Transverse colon (tissue), 4 donors: Measurements from ENCODE around the gene LMNTD2. TPM values are rescaled to one million over a fixed set of nuclear protein-coding genes. Genes with fewer than 3 reads are reported as not detected.

ENCODE experiments used
- DNase-seq: peaks from one replicate; pipeline ENCODE4 v3.0.0-alpha.2; 2019
- H3K27ac ChIP-seq, 4 donors: fragments of 200-600 bp; sonication (generic); 2 replicates each; pipeline ENCODE4 v1.5.1; 2016 to 2018; ENCODE audit warnings: inconsistent platforms in 4 of 4
- H3K27me3 ChIP-seq: fragments of 200-600 bp; sonication (generic); 2 replicates; pipeline ENCODE4 v1.5.1; 2017; ENCODE audit warnings: inconsistent platforms
- H3K36me3 ChIP-seq, 4 donors: fragments of 200-600 bp; sonication (generic); 2 replicates each; pipeline ENCODE4 v1.5.1; 2017 to 2019; ENCODE audit warnings: inconsistent platforms in 4 of 4
- H3K4me1 ChIP-seq, 4 donors: fragments of 200-600 bp; sonication (generic); 2 replicates each; pipeline ENCODE4 v1.5.1; 2017 to 2020; ENCODE audit warnings: inconsistent platforms in 4 of 4
- H3K4me3 ChIP-seq, 4 donors: fragments of 200-600 bp; sonication (generic); 1 replicate in 1 of 4; 2 replicates in 3 of 4; pipeline versions ENCODE4 v1.5.1 to v1.6.1; 2017 to 2019; ENCODE audit warnings: inconsistent platforms in 4 of 4
- H3K9me3 ChIP-seq, 2 donors: fragments of 200-600 bp; sonication (generic); 2 replicates each; pipeline ENCODE4 v1.5.1; 2017 to 2019; ENCODE audit warnings: inconsistent platforms in 2 of 2
- CTCF ChIP-seq, 5 experiments: fragments of 200-600 bp in 3 of 5; fragments of 450-650 bp in 2 of 5; sonication (generic) in 3 of 5; IDR thresholded peaks; 1 replicate in 2 of 5; 2 replicates in 3 of 5; pipeline ENCODE4 v1.5.1; 2016 to 2017; ENCODE audit warnings: antibody characterized with exemption in 5 of 5, inconsistent platforms in 3 of 5, mild to moderate bottlenecking in 2 of 5, moderate library complexity in 1 of 5
- EP300 ChIP-seq: sonication (generic); formaldehyde crosslinking; IDR thresholded peaks from one replicate; pipeline ENCODE4 v1.6.1; 2017; ENCODE audit warnings: antibody characterized with exemption, low read depth
- POLR2A ChIP-seq: fragments of 450-650 bp; IDR thresholded peaks from one replicate; pipeline ENCODE4 v1.6.1; 2016; ENCODE audit warnings: antibody characterized with exemption, mild to moderate bottlenecking, moderate library complexity
- POLR2AphosphoS5 ChIP-seq, 3 donors: sonication (generic); formaldehyde crosslinking; IDR thresholded peaks; one replicate each; pipeline ENCODE4 v1.6.1; 2016; ENCODE audit warnings: antibody characterized with exemption in 3 of 3
- WGBS, 2 donors: methylation state at CpG; one replicate each; pipeline ENCODE4 v1.1.5; 2018; ENCODE audit warnings: low coverage in 1 of 2; 5-methylcytosine and 5-hydroxymethylcytosine counted together
- in situ Hi-C, 4 donors: fragments of 200-750 bp; cut with MboI; loops; one replicate each; pipeline versions ENCODE4 v1.15.0 to v1.15.1; 2017; ENCODE audit warnings: low sequenced_read_pairs in 3 of 4, low pct_ligation_motif_present in 1 of 4, low pct_unique_long_range_greater_than_20kb in 1 of 4
- intact Hi-C: fragments of 100-400 bp; cut with DNase I; formaldehyde crosslinking; loops from one replicate; pipeline ENCODE4 v1.15.1; 2023; ENCODE audit warnings: low total_unique reads
- total RNA-seq, 4 donors: library from RNA; depleted of rRNA; stranded (reverse); fragments of >200 nt; gene quantifications; one replicate each; pipeline ENCODE4 v1.1.0, GENCODE V29; 2016

The LMNTD2 gene
- total RNA-seq = 10 to 100 TPM; 14.8 to 89.0 (median 16.6) TPM

DNA sequence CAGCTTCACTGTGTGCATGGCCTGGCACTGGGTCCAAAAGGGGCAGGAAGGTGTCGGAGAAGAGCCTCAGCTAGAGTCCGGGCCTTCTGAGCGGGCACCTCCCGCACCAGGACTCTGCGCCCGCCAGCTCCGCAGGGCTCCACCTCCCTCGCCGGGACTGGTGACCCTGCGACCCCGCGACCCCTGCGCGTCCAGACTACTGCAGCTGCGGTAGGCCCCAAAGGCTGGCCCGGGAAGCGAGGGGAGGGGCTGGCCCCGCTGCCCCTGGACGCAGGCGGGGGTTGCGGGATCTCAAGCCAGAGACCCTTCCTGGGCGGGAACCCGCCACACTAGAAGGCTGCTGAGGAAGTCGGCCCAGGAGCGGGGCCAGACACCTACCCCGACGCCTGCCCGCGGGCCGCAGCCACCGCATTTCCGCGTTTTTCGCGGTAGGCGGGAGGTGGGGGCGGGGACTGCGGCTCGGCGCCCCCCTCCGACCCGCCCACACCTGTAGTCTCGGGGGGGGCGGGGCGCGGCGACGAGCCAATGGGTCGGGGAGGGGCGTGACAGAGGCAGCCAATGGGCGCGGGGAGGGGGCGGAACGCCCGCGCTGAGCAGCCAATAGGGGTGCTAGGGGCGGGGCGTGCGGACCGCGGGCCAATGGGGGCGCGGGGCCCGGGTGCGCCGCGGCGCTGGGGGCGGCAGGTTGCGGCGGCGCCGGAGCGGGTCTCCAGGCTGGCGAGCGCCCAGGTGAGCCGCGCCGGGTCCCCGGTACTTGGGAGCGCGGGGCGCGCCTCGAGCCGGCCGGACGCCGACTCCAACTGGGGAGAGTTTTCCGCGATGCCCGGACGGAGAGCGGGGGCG, at the start of gene LMNTD2, which contains the start of gene RASSF7:
Gene LMNTD2 (minus strand): TSS at position 434 of the 843 bp plus-strand sequence. CDS start 22 bp downstream, at position 412.
Gene RASSF7 (plus strand): TSS at position 666 of the 843 bp plus-strand sequence. CDS start 799 bp downstream, outside the sequence.
- in situ Hi-C loops (no loop called here), intact Hi-C loops (no loop called here)
- H3K4me3 ChIP-seq = peak within 1 kb of the TSS; percentile 82 to 91 (median 88)
- H3K36me3 ChIP-seq = no peaks in the 10 kb centered on the region
- DNase-seq = peak; percentile 95
- 4% methylated on average over 70 of the region's 95 CpGs; no CpG with 5 or more reads in 1 of the 2 donors for WGBS, 2 donors
- no peaks in the 10 kb centered on the region for H3K9me3 ChIP-seq
- TF ChIP-seq POLR2AphosphoS5 (IDR thresholded peaks at IDR 0.05) (peak; percentile 71 to 93 (median 92)), POLR2A (peak; percentile 93), EP300 (no peak)
- H3K27me3 ChIP-seq = peaks cover 25% of the 10 kb centered on the region
- peak within 1 kb of the TSS; percentile 95 to 98 (median 96) for H3K27ac ChIP-seq
- peaks cover 19 to 41% (median 29%) of the 10 kb centered on the region in 4 donors for H3K4me1 ChIP-seq

DNA sequence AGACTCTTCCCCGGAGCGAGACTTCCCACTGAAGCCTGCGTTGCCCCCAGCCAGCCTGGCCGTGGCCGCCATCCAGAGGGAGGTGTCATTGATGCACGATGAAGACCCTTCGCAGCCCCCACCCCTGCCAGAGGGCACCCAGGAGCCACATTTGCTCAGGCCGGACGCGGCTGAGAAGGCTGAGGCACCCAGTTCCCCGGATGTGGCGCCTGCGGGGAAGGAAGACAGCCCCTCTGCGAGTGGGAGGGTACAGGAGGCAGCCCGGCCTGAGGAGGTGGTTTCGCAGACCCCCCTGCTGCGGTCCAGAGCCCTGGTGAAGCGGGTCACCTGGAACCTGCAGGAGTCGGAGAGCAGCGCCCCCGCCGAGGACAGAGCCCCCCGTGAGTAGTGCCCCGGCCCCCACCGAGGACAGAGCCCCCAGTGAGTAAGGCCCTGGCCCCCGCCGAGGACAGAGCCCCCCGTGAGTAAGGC, 48.8 kb upstream of the LMNTD2 start:
- Histone ChIP-seq H3K9me3 (no peaks in the 10 kb centered on the region), H3K27ac (no peak overlapping the region), H3K36me3 (peaks cover 0 to 63% (median 33%) of the 10 kb centered on the region in 4 donors), H3K4me1 (peaks cover 11 to 29% (median 20%) of the 10 kb centered on the region in 4 donors), H3K27me3 (no peaks in the 10 kb centered on the region), H3K4me3 (no peak overlapping the region)
- TF ChIP-seq POLR2A (no peak), EP300 (no peak), POLR2AphosphoS5 (IDR thresholded peaks at IDR 0.05) (no peak), CTCF (IDR thresholded peaks at IDR 0.05) (no peak)
- no peak for DNase-seq
- in situ Hi-C loops = no loop called here
- intact Hi-C loops = no loop called here
- 91 to 95% methylated on average over 4 to 15 of the region's 28 CpGs for WGBS, 2 donors

GRCh38 chr11:608791-609251, 48.3 kb upstream of the LMNTD2 start:
- no peak for DNase-seq
- TF ChIP-seq CTCF (IDR thresholded peaks at IDR 0.05) = no peak
- TF ChIP-seq POLR2A = no peak
- intact Hi-C loops = no loop called here
- 87 to 88% methylated on average over 14 to 28 of the region's 28 CpGs for WGBS, 2 donors
- peaks cover 6 to 24% (median 14%) of the 10 kb centered on the region in 4 donors for H3K4me1 ChIP-seq
- no peak overlapping the region for H3K27ac ChIP-seq
- no peaks in the 10 kb centered on the region for H3K27me3 ChIP-seq
- H3K36me3 ChIP-seq = peaks cover 0 to 68% (median 36%) of the 10 kb centered on the region in 4 donors
- no peak overlapping the region for H3K4me3 ChIP-seq
- no peaks in the 10 kb centered on the region for H3K9me3 ChIP-seq
- in situ Hi-C loops = no loop called here

DNA sequence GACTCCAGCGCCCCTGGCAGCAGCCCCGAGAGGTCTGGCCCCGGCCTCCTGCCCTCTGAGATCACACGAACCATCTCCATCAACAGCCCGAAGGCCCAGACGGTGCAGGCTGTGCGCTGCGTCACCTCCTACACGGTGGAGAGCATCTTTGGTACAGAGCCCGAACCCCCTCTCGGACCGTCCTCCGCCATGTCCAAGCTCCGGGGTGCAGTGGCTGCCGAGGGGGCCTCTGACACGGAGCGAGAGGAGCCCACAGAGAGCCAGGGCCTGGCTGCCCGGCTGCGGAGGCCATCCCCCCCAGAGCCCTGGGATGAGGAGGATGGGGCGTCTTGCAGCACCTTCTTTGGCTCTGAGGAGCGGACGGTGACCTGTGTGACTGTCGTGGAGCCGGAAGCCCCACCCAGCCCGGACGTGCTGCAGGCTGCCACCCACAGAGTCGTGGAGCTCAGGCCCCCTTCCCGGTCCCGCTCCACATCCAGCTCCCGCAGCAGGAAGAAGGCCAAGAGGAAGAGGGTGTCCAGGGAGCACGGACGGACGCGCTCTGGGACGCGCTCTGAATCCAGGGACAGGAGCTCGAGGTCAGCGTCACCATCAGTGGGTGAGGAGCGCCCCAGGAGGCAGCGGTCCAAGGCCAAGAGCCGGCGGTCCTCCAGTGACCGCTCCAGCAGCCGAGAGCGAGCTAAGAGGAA, 47.6 kb upstream of the LMNTD2 start:
- Histone ChIP-seq H3K36me3 (peaks cover 0 to 74% (median 36%) of the 10 kb centered on the region in 4 donors), H3K27ac (no peak overlapping the region), H3K4me3 (no peak overlapping the region), H3K4me1 (peaks cover 3 to 18% (median 9%) of the 10 kb centered on the region in 4 donors), H3K27me3 (no peaks in the 10 kb centered on the region), H3K9me3 (no peaks in the 10 kb centered on the region)
- TF ChIP-seq EP300 = no peak
- TF ChIP-seq CTCF (IDR thresholded peaks at IDR 0.05) = no peak
- no peak for TF ChIP-seq POLR2A
- TF ChIP-seq POLR2AphosphoS5 (IDR thresholded peaks at IDR 0.05) = no peak
- intact Hi-C loops = no loop called here
- in situ Hi-C loops = no loop called here
- DNase-seq = no peak
- 90 to 93% methylated on average over 3 to 45 of the region's 45 CpGs for WGBS, 2 donors
